ENCODE data around the gene UBN1.

Gene UBN1, protein sequence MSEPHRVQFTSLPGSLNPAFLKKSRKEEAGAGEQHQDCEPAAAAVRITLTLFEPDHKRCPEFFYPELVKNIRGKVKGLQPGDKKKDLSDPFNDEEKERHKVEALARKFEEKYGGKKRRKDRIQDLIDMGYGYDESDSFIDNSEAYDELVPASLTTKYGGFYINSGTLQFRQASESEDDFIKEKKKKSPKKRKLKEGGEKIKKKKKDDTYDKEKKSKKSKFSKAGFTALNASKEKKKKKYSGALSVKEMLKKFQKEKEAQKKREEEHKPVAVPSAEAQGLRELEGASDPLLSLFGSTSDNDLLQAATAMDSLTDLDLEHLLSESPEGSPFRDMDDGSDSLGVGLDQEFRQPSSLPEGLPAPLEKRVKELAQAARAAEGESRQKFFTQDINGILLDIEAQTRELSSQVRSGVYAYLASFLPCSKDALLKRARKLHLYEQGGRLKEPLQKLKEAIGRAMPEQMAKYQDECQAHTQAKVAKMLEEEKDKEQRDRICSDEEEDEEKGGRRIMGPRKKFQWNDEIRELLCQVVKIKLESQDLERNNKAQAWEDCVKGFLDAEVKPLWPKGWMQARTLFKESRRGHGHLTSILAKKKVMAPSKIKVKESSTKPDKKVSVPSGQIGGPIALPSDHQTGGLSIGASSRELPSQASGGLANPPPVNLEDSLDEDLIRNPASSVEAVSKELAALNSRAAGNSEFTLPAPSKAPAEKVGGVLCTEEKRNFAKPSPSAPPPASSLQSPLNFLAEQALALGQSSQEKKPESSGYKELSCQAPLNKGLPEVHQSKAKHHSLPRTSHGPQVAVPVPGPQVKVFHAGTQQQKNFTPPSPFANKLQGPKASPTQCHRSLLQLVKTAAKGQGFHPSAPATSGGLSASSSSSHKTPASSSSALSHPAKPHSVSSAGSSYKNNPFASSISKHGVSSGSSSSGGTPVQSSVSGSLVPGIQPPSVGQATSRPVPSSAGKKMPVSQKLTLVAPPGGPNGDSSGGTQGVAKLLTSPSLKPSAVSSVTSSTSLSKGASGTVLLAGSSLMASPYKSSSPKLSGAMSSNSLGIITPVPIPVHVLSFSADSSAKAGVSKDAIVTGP (N-terminal part only)

DNA sequence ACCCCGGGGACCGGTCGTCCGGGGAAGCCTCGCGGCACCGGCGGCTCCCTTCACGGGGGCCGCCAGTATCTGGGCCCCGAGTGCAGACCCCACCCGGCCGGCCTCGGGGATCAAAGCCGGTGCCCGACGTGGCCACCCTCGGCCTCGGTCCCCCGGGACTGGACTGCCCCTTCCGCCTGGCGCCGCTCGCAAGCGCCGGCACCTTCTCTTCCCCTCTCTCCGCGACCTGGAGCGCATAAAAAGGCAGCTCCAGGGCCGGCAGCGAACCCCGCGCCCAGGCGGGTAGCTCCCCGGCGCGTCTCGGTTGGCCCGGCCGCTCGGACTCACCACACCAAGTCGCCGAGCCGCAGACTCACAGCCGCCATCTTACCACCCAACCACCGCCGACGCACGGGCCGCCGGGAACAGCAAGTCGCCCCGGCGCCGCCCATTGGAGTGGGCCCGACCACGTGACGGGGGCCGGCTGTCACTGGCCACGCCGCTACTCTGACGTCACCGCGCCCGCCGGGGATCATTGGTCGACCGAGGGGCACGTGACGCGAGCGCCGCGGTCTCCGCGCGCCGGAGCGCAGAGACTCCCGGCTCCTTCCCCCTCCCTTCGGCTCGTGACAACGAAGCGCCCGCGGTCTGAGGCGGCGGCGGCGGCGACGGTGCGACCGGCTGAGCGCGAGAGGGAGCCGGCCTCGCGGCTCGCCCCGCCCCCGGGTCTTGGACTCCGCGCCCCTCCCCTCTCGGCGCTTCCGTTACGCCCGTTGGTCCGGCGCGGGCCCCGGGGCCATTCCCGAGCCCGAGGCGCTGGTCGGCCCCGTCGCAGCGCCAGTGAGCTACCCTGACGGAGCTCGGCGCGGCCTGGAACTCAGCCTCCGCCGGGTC, at the start of gene UBN1, which contains the start of gene GLYR1:
Gene UBN1, plus strand, starts transcription at position 581 of the 873 bp plus-strand sequence. CDS start 5,437 bp downstream, outside the sequence.
Gene GLYR1, minus strand, starts transcription at position 388 of the 873 bp plus-strand sequence. Its CDS starts 23 bp downstream, at position 365.
- DNase-seq (ENCODE audit: low read depth in 1 of 2, low spot score in 1 of 2), result peak; percentile 99 to 100

DNA sequence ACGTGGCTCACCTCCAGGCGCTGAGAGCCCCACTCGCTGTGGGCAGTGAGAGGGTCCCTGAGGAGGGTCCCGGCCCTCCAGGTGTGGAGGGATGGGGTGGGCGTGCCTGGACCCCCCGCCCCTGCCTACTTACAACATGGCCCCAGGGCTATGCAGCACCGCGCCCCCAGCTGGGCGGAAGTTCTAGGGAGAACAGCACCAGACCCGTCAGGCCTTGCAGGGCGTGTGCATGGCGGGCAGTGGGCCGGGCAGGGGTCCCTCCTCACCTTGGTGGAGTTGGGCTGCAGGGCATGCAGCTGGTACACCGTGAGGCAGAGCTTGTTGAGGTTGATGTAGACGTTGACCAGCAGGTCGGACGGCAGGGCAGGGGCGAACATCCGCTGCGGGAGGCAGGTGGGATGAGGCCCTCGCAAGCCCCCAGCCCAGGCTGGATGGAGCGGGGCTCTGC, 49.5 kb upstream of the UBN1 start:
- DNase-seq (ENCODE audit: low read depth in 1 of 2, low spot score in 1 of 2), result no peak

DNA sequence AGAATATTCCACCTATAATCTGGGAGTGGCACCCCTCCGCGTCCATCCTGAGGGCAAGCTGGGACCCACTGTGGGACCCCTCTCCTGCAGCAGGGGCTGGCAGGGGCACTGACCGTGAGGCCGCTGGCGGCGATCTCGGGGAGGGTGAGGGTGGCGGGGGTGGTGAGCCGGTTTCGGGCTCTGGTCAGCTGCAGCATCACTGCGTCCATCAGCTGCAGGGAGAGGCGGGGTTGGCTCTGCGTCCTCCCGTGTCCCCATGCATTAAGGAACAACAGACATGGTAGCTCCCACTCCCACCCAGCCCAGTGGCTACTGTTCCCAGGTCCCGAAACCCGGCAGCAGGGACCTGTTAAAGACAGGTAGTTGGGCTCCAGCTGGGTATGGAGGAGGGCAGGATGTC, 48.8 kb upstream of the UBN1 start:
- DNase-seq (ENCODE audit: low read depth in 1 of 2, low spot score in 1 of 2), result no peak

DNA sequence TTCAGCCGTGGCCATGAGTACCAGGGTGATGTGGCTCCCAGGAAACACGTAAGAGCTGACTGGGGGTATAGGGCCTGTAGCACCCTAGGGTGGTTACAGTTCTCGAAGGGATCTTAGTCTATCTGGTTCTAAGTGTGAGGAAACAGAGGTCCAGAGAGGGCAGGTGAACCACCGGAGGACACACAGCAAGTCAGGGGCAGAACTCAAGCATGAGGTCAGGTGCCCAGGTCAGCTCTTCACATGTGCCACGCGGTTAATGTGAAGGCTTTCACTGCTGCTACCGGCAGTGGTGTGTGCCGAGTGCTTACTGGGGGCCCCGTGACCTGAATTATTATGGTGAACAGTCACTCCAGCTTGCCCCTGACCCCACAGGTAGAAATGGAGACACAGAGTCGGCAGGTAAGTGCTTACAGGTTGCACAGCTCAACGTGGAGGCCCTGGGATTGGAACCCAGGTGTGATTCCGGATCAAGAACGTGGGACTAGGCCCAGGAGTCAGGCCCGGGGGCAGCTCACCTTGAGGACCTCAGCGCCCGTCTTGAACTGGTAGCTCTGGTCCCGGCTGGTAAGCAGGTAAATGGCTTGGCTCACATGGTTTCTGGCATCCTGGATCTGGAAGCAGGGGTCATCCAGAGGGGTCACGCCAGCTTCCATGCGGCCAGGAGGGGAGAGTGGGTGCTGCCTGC, 48.0 kb upstream of the UBN1 start:
- no peak for DNase-seq (ENCODE audit: low read depth in 1 of 2, low spot score in 1 of 2)

DNA sequence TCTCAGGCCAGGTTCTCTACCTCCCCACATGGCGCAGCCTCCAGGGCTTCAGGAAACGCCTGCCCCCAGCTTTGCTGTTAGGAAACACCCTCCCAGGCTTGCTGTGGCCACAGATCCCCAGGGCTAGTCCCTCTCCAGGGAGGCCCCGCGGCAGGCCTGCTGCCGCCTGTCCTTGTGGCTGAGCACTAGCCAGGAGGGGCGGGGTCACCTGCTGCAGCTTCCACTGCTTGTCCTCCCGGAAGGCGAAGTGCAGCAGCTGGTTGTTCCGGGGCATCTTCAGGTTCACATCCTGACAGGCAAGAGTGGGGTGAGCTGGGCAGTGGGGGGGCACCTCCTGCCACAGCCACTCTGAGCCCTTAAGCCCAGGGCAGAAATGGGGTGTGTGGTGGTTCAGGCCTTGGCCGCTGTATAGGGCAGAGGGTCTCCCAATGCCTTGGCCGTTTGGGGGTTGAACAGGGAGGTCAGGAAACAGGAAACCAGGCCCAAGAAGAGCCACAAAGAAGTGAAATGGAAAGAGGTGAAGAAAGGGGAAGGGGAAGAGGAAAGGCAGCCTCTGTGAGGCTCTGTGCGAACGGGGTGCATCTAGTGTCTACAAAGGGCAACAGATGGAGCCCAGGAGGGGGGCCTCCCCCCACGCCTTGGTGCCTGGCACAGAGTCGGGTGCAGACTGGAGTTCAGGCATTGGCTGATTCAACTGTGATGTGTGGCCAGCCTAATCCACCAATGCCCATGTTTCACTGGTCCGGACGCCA, 46.8 kb upstream of the UBN1 start:
- DNase-seq (ENCODE audit: low read depth in 1 of 2, low spot score in 1 of 2), result no peak

DNA sequence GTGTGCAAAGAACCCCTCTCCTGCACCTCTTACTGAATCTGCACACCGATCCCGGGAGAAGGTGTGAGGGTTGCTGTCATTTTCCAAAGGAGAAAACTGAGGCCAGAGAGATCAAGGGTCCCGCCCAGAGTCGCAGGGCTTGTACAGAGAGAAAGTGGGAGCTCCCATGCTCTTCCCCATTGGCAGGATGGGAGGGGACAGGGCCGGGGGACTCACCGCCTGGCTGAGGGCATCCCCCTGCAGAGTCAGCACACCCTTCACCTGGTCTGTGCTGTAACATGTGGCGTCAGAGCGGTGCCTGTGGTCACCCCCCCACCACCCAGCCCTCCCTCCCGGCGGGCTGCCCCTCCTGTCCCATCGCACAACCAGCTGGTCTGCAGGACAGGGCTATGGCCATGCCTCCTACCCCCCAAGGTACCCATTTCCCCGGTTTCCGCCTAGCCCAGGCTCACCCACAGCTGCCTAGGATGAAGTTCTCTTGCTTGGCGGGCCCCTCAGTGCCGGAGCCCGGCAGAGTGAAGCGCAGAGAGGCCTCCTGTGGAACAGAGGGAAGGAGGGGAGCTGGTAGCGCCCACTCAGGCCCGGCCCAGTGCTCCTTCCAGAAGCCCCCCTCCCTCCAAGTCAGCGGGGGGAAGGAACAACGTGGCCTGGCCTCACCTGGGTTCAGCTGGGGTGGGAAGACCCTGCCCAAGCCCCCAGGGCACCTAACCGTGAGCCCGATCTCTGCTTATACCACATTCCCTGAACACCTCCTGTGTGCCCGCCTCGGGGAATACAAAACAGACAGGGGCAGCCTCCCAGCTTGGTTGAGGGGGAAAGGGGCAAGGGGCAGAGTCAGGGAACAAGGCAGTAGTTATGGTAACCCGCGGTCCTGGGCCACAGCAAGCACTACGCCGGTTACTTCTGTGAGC, 46.0 kb upstream of the UBN1 start:
- no peak for DNase-seq (ENCODE audit: low read depth in 1 of 2, low spot score in 1 of 2)

DNA sequence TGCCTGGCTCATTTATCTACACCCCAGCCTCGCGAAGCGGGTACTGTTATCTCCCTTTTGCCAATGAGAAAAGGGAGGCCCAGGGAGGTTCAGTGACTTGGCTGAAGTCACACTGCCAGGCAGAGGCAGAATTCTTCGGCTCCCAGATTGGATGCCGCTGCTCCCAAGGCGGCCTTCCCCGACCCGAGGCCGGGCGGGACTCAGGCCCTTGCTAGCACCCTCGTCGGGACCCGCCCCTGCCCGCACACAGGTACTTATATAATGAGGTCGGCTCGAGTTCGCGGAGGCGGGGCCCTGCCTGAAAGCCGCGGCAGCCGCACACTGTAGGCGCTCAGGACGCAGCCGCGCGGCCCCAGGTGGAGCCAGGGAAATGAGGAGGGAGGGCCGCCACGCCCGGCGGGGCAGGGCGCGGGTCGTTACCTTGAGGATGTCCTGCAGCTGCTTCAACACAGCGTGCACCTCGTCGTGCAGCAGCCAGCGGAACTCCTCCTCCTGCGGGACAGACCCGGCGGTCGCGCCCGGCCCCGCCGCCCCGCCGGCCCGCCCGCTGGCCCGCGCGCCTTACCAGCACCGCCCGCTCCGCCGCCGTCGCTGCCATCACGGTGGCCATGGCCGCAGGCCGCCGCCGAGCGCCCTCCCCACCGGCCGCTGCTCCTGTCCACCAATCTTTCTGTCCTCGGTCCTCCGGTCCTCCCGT, 45.2 kb upstream of the UBN1 start, which contains the start of gene ROGDI:
Gene ROGDI, minus strand, starts transcription at position 672 of the 697 bp plus-strand sequence. Its CDS starts 62 bp downstream, at position 610.
- DNase-seq (ENCODE audit: low read depth in 1 of 2, low spot score in 1 of 2), result peak; percentile 48 to 63

DNA sequence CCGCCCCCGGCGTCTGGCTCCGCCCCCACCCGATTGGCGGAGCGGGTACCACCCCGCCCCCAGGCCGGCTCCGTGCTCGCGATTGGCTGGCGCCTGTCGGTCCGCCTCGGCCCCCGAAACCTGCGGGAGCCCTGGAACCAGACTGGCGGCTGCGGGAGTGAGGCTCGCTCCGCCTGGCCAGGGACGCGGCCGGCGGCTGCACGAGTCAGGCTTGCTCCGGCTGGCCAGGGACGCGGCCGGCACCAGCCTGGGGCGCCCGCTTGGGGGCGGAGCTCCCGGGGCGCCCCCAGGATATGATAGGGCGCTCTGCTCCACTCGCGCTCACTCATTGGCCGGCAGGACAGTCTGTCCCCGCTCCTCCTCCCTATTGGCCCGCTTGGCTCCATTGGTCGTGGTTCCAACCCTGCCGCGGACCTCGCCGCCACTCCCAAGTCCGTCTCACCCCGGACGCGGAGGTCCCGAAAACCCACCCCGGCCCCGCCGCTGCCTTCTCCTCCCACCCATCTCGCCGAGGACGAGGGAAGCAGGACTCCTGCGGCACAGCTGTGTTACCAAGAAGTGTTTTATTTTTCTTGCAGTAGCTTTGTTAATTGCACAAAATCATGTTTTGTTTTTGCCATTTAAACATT, 44.5 kb upstream of the UBN1 start:
- peak; percentile 79 to 82 for DNase-seq (ENCODE audit: low read depth in 1 of 2, low spot score in 1 of 2)

DNA sequence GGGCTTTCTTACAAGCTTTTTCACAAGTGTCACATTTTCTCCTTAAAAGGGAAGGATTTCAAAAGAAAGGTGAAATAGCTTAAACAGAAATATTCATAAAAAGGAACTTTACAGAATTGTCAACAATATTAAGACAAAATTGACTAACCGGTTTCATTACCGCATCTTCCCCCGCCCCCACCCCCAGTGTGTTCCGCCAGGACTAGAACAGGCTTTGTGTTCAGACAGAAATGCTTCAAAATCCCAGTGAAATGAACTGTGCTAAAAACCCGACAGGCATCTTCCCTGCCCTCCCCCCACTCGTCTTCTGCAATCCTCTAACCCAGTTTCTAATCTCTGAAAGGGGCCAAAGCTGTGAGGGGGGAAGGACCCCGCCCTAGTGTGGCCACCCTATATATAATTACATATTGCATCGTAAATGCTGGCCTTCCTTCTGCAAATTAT, 43.9 kb upstream of the UBN1 start:
- DNase-seq (ENCODE audit: low read depth in 1 of 2, low spot score in 1 of 2), result no peak

DNA sequence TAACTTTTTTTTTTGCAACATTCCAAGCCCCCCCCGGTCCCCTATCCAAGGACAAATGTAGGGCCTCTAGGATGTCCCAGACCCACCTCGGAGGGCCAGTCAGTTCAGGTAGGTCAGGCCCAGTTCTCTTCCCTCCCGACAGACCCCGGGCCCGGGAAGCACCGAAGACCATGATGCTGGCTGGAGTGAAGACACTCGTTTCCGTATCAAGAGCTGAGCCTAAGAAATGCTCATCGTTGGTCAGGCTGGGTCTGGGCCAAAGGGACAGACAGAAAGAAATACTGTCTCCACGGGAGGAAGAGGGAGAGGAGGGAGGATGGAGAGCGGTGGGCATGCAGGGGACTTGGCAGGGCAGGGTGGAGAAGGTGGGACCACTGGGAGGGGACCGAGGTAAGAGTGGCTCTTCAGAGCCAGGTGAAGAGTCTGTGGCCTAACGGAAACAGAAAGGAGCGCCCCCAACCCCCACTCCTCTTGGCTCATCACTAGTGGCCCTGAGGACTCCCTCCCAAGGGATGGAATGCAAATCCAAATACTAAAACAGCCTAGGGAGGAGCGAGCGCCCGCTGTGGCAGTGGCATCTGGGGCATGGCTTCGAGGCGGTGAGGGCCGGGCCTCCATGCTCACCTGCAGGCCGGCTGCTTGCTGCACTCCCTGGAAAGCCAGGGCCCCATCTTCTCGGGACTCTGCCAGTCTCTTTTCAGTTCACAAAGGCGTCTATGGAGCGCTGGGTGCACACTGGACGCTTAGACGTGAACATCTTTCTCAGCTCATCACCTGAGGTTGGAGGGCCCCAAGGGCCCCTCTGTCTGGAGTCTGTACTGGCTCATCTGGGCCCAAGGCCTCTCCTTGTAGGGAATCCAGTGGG, 43.2 kb upstream of the UBN1 start:
- DNase-seq (ENCODE audit: low read depth in 1 of 2, low spot score in 1 of 2), result no peak

DNA sequence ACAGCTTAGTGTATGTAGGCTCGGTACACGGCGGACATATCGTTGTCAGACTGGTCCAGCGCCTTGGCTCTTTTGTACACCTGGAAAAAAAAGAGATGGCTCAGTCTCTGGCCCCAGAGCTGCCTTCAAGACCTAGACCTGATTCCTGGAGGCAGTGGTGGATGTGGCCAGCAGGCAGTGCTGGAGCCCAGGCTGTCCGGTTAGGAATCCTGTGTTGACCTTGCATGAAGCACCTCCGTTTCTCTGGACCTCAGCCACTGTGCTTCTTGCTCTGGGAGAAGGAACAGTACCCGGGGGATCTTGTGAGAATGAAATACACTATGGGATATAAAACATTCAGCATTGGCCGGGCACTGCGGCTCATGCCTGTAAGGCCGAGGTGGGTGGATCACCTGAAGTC, 42.0 kb upstream of the UBN1 start:
- DNase-seq (ENCODE audit: low read depth in 1 of 2, low spot score in 1 of 2), result no peak

DNA sequence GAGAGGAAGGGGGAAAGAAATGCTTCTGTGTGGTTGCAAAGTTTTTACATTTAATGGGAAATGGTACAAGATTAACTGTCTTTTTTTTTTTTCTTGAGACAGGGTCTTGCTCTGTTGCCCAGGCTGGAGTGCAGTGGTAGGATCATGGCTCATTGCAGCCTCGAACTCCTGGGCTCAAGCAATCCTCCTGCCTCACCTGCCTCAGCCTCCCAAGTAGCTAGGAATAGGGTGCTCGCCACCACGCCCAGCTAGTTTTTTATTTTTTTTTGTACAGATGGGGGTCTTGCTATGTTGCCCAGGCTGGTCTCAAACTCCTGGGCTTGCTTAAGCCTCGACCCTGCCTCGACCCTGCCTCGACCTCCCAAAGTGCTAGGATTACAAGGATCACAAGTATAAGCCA, 41.0 kb upstream of the UBN1 start:
- DNase-seq (ENCODE audit: low read depth in 1 of 2, low spot score in 1 of 2), result no peak

DNA sequence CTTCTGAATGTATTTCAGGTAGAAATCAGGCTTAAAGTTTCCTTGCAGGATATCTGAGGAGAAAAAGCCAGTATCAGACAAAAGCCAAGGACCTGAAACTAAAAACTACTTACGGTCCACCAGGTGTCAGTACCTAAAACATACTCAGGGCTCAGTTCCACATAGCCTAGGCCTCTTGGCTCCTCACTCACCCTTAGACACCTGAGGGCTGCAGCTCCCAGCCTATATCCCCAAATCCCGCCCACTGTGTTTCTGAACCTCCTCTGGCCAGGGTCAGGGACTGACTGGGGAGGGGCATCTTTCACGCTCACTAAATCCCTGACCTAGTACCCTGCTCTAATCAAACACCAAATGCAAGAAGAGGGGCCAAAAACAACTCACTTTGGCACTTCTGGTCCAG, 36.0 kb upstream of the UBN1 start:
- no peak for DNase-seq (ENCODE audit: low read depth in 1 of 2, low spot score in 1 of 2)

DNA sequence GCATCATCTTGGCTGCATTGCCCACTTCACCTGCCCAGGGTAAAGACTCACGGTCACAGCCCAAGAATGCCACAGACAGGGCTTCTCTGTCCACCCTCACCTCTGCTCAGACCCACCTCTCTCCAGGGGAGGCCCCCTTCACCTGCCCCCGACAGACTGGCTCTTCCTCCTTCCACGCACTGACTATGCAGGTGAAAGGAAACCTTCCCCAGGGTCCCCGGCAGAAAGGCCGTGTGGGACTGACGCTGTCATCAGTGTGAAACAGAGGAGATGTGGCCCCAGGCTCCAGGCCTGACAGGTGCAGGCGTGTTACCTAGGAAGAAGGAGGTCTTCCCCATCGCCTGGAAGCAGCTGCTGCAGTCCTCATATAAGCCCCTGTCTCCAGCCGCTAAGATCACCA, 35.5 kb upstream of the UBN1 start:
- no peak for DNase-seq (ENCODE audit: low read depth in 1 of 2, low spot score in 1 of 2)

DNA sequence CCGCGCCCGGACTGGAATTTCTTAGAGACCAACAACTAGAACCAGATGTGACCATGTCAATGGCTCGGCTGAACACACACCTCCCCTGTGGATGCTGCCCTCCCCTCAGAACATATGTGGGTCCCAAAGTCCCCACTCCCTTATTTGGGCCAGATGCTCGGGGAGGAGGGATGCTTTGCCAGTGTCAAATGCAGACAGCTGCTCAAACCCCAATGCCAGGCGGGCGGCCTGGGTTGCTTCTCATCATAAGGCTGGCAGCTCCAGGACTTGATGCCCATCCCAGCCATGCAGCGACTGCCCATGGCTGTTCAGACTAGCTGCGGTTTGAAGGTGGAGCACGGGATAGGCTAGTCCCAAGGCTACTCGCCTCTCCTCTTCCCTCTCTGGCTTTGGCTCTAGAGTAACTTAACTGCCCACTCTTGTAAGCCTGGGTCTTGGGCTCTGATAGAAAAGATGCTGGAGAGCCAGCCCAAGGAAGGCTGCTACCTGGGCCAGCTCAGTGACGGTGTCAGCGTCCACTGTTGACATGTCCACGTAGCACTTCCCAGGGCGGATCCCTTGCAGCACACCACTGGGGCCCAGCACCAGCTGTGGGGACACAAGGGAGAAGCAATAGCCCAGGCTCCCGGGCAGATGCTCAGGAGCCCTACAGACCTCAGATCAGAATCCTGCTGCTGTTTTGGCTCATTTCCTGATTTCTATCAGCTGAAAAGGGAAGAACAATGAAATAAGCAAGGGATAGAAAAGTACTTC, 33.9 kb upstream of the UBN1 start:
- no peak for DNase-seq (ENCODE audit: low read depth in 1 of 2, low spot score in 1 of 2)

All from activated CD4-positive, alpha-beta T cell treated with anti-CD3 and anti-CD28 coated beads, Interleukin-2, amount 50 U/mL, for 24 hours (primary cell).